HG03066 (cell line): ENCODE data around the gene CMTM2.
"Not testable (repeated sequence)": the region's sequence is repeated elsewhere in the genome, so short reads cannot be mapped to it uniquely, and the experiment has no call there.

Source experiments
- ATAC-seq: cut with Tn5 transposase; IDR thresholded peaks from one replicate; pipeline ENCODE4 v1.9.1; 2021; ENCODE audit warnings: low read depth; ENCODE audit not compliant: unreplicated experiment

CMTM2 gene

DNA sequence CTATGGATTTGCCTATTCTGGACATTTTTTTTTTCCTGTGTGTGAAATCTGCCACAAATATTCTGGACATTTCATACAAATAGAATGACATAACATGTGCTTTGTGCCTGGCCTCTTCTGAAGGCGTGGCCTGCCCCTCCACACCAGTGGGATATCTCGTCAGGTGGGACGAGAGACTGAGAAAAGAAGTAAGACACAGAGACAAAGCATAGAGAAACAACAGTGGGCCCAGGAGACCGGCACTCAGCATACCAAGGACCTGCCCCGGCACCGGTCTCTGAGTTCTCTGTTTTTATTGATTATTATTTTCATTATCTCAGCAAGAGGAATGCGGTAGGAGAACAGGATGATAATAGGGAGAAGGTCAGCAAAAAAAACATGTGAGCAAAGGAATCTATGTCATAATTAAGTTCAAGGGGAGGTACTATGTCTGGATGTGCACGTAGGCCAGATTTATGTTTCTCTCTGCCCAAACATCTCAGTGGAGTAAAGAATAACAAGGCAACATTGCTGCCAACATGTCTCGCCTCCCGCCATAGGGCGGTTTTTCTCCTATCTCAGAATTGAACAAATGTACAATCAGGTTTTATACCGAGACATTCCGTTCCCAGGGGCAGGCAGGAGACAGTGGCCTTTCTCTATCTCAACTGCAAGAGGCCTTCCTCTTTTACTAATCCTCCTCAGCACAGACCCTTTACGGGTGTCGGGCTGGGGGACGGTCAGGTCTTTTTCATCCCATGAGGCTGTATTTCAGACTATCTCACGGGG, 48.5 kb downstream of the CMTM2 start:
- not testable (repeated sequence) for ATAC-seq

DNA sequence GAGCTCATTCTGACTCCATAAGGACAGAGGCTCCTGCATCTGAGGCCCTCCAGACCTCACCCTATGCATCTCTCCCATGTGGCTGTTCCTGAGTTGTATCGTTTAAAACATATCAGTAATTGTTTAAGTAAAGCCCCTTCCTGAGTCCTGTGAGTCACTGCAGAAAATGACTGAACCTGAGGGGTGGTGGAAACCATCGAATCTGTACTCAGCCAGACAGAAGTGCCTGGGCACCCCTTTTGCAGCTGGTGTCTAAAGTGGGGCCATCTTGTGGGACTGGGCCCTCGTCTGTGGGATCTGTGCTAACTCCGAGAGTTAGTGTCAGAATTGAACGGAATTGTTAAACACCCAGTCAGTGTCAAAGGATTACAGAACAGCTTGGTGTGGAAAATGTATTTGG, 50.6 kb downstream of the CMTM2 start:
- ATAC-seq, result no peak

DNA sequence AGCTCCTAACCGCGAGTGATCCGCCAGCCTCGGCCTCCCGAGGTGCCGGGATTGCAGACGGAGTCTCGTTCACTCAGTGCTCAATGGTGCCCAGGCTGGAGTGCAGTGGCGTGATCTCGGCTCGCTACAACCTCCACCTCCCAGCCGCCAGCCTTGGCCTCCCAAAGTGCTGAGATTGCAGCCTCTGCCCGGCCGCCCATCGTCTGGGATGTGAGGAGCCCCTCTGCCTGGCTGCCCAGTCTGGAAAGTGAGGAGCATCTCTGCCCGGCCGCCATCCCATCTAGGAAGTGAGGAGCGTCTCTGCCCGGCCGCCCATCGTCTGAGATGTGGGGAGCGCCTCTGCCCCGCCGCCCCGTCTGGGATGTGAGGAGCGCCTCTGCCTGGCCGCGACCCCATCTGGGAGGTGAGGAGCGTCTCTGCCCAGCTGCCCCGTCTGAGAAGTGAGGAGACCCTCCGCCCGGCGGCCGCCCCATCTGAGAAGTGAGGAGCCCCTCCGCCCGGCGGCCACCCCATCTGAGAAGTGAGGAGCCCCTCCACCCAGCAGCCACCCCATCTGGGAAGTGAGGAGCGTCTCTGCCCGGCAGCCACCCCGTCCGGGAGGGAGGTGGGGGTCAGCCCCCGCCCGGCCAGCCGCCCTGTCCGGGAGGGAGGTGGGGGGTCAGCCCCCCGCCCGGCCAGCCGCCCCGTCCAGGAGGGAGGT, 51.4 kb downstream of the CMTM2 start:
- ATAC-seq, result not testable (repeated sequence)

DNA sequence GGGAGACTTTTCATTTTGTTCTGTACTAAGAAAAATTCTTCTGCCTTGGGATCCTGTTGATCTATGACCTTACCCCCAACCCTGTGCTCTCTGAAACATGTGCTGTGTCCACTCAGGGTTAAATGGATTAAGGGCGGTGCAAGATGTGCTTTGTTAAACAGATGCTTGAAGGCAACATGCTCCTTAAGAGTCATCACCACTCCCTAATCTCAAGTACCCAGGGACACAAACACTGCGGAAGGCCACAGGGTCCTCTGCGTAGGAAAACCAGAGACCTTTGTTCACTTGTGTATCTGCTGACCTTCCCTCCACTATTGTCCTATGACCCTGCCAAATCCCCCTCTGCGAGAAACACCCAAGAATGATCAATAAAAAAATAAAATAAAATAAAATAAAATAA, 52.3 kb downstream of the CMTM2 start:
- ATAC-seq, result not testable (repeated sequence)

DNA sequence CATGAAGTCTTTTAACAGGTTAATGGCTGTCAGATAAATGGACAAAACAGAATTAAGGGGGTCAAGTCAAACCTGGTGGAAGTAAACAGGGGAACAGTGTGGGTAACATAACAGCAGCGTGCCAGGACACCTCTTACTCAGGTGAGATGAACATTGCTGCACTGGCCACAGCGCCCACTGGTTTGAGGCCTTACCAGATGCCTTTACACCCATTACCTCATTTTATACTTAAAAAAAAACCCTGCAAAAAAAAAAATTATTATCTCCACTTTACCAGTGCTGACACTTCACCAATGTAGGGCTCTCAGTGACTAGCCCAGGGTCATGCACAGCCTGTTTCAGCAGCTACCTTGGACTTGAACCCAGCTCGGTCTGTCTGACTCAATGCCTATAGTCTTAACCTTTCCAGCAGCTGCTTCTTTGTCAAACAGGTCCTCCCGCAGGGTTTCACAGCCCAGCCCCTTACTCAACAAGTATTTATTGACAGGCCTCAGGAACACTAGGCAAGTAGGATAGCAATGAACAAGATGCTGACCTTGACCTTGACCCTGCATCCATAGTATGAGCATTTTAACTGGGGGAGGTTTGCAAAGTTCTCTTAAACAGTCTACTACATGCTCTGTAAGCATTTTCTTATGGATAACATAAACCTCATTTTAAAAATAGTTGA, 55.4 kb downstream of the CMTM2 start:
- ATAC-seq, result no peak

DNA sequence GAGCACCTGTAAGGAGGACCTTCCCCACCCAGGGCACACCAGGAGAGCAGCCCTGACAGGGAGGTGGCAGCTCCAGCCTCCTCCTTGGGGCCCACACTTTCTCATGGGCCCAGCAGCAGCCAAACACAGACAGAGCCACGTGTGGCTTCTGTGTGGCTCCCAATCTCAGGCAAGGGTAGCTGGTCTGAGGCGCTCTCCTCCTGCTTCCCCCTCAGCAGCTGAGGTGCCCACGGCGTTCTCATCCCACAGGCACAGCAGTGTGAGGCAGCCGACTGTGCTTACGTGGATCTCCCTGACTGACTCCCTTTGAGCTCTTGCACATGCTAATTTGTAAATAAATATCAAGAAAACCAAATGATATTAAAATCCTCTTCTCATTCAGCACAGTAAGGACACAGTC, 56.1 kb downstream of the CMTM2 start:
- no peak for ATAC-seq

DNA sequence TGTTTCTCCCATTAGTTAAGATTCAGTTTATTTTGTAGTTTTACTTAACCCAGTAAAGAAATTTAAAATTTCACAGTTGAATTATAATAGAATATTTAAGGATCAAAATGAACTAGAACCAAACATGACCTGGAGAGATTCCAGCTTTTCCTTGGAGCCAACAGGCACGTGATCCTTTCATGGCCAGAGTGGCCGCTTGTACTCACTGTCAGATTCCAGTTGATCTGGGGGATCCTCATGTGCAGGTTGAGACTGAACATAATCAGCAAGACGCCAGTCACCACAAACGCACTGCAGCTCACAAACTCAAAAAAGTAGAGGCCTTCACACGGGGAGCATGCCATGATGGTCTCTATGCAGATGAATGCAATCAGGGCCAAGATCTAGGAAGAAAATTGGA, 56.9 kb downstream of the CMTM2 start:
- no peak for ATAC-seq

DNA sequence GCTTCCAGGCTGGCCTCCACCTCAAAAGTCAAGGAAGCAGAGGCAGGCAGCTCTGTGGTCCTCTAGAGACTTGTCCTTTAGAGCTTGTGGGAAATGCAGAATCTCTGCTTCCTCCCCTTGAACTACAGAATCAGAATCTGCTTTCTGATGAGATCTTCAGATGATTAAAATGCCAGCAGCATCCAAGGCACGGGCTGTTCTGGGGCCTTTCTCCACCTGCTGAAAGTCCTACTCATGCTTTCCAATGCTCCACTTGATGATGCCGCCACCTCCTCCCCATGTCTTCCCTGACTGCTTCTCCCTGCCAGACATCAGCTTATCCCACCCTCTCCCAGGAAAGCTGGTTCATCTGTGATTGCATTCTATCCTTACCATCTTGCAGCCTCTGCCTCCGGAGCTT, 58.5 kb downstream of the CMTM2 start:
- no peak for ATAC-seq
